Uterus (tissue), 4 donors: ENCODE results near the gene COMMD9. TPM values are rescaled to one million over a fixed set of nuclear protein-coding genes. Genes with fewer than 3 reads are reported as not detected.

Experiments
- DNase-seq, 2 donors: peaks; one replicate each; pipeline ENCODE4 v3.0.0-alpha.2; 2019 to 2020
- H3K27ac ChIP-seq, 2 donors: fragments of 200-600 bp; sonication (generic); 1 replicate in 1 of 2; 2 replicates in 1 of 2; pipeline ENCODE4 v1.5.1; 2016 to 2018
- H3K27me3 ChIP-seq, 2 donors: fragments of 200-600 bp; sonication (generic); one replicate each; pipeline ENCODE4 v1.5.1; 2018 to 2019; ENCODE audit warnings: control low read depth in 1 of 2
- H3K36me3 ChIP-seq, 2 donors: fragments of 200-600 bp; sonication (generic); one replicate each; pipeline ENCODE4 v1.5.1; 2019; ENCODE audit warnings: control low read depth in 1 of 2
- H3K4me1 ChIP-seq, 2 donors: fragments of 200-600 bp; sonication (generic); one replicate each; pipeline ENCODE4 v1.5.1; 2018 to 2019; ENCODE audit warnings: control low read depth in 1 of 2
- H3K4me3 ChIP-seq, 2 donors: fragments of 200-600 bp; sonication (generic); 1 replicate in 1 of 2; 2 replicates in 1 of 2; pipeline ENCODE4 v1.5.1; 2018 to 2019; ENCODE audit warnings: mild to moderate bottlenecking in 1 of 2
- H3K9me3 ChIP-seq, 2 donors: fragments of 200-600 bp; sonication (generic); one replicate each; pipeline ENCODE4 v1.5.1; 2019; ENCODE audit warnings: control low read depth in 1 of 2
- CTCF ChIP-seq, 4 experiments: fragments of 200-600 bp in 2 of 4; fragments of 450-650 bp in 2 of 4; sonication (generic) in 2 of 4; IDR thresholded peaks; one replicate each; pipeline ENCODE4 v1.5.1; 2016 to 2019; ENCODE audit warnings: antibody characterized with exemption in 4 of 4, mild to moderate bottlenecking in 2 of 4, moderate library complexity in 1 of 4
- POLR2A ChIP-seq, 2 donors: fragments of 450-650 bp; IDR thresholded peaks; one replicate each; pipeline ENCODE4 v1.6.1; 2016; ENCODE audit warnings: antibody characterized with exemption in 2 of 2, mild to moderate bottlenecking in 1 of 2, moderate library complexity in 1 of 2
- intact Hi-C: fragments of 100-400 bp; cut with DNase I; formaldehyde crosslinking; loops from one replicate; pipeline ENCODE4 v1.15.1; 2023; ENCODE audit warnings: low total_unique reads
- total RNA-seq, 4 donors: library from RNA; depleted of rRNA in 3 of 4; stranded (reverse); fragments of >200 nt in 3 of 4; gene quantifications; one replicate each; pipeline versions ENCODE4 v1.1.0 to v1.2.4, GENCODE V29; 2014 to 2023
- donor health status: DM: yes; HTN: yes; CAD: no.

COMMD9 gene
- total RNA-seq, 4 donors from 2014 or later: 10.5 to 30.2 (median 22.8) TPM

GRCh38 chr11:36239636-36240035, 49.6 kb downstream of the COMMD9 start:
- Histone ChIP-seq H3K4me1 (no peaks in the 10 kb centered on the region), H3K9me3 (no peaks in the 10 kb centered on the region), H3K27me3 (no peaks in the 10 kb centered on the region), H3K36me3 (no peaks in the 10 kb centered on the region), H3K4me3 (no peak overlapping the region), H3K27ac (no peak overlapping the region)
- DNase-seq: no peak
- intact Hi-C loops: no loop called here
- no peak for TF ChIP-seq CTCF (IDR thresholded peaks at IDR 0.05)
- no peak for TF ChIP-seq POLR2A (IDR thresholded peaks at IDR 0.05)

- intact Hi-C loops: no loop called here
- no peak for DNase-seq
- no peaks in the 10 kb centered on the region for H3K36me3 ChIP-seq
- H3K27me3 ChIP-seq: no peaks in the 10 kb centered on the region
- H3K4me1 ChIP-seq: no peaks in the 10 kb centered on the region
- H3K4me3 ChIP-seq: no peak overlapping the region
- no peak overlapping the region for H3K27ac ChIP-seq
- TF ChIP-seq POLR2A (IDR thresholded peaks at IDR 0.05) (no peak), CTCF (IDR thresholded peaks at IDR 0.05) (no peak)
- no peaks in the 10 kb centered on the region for H3K9me3 ChIP-seq
Measured at GRCh38 chr11:36238881-36239280, 50.3 kb downstream of the COMMD9 start.

GRCh38 chr11:36238036-36238631, 51.1 kb downstream of the COMMD9 start:
- TF ChIP-seq CTCF (IDR thresholded peaks at IDR 0.05) (no peak), POLR2A (IDR thresholded peaks at IDR 0.05) (no peak)
- Histone ChIP-seq H3K27me3 (no peaks in the 10 kb centered on the region), H3K4me3 (no peak overlapping the region), H3K27ac (no peak overlapping the region), H3K4me1 (peaks cover 0 to 2% of the 10 kb centered on the region in 2 donors), H3K9me3 (no peaks in the 10 kb centered on the region), H3K36me3 (no peaks in the 10 kb centered on the region)
- no peak for DNase-seq
- intact Hi-C loops: no loop called here

- peaks cover 0 to 3% of the 10 kb centered on the region in 2 donors for H3K4me1 ChIP-seq
Measured at GRCh38 chr11:36237391-36237790, 51.8 kb downstream of the COMMD9 start.

GRCh38 chr11:36235750-36236149, 53.5 kb downstream of the COMMD9 start:
- DNase-seq: no peak
- H3K4me1 ChIP-seq: peaks cover 0 to 10% of the 10 kb centered on the region in 2 donors
- H3K4me3 ChIP-seq: no peak overlapping the region
- no peaks in the 10 kb centered on the region for H3K36me3 ChIP-seq
- TF ChIP-seq POLR2A (IDR thresholded peaks at IDR 0.05) (no peak), CTCF (IDR thresholded peaks at IDR 0.05) (no peak)
- no peak overlapping the region for H3K27ac ChIP-seq
- intact Hi-C loops: no loop called here
- H3K9me3 ChIP-seq: no peaks in the 10 kb centered on the region
- no peaks in the 10 kb centered on the region for H3K27me3 ChIP-seq

More at GRCh38 chr11:36237391-36237790, 51.8 kb downstream of the COMMD9 start:
- Histone ChIP-seq H3K27ac (no peak overlapping the region), H3K4me3 (no peak overlapping the region), H3K27me3 (no peaks in the 10 kb centered on the region), H3K9me3 (no peaks in the 10 kb centered on the region), H3K36me3 (no peaks in the 10 kb centered on the region)
- intact Hi-C loops: no loop called here
- DNase-seq: no peak
- TF ChIP-seq POLR2A (IDR thresholded peaks at IDR 0.05) (no peak), CTCF (IDR thresholded peaks at IDR 0.05) (no peak)
